NCI-H1048 (cell line): Measurements from ENCODE around the gene INO80B.
A peak's percentile ranks its signal among the peaks of the same experiment; 100 is the strongest.
"Not testable (repeated sequence)": the region's sequence is repeated elsewhere in the genome, so short reads cannot be mapped to it uniquely, and the experiment has no call there.

Source experiments
- DNase-seq: peaks from one replicate; lab custom pipeline; 2025; lab: John Stamatoyannopoulos, UW

The INO80B gene

DNA sequence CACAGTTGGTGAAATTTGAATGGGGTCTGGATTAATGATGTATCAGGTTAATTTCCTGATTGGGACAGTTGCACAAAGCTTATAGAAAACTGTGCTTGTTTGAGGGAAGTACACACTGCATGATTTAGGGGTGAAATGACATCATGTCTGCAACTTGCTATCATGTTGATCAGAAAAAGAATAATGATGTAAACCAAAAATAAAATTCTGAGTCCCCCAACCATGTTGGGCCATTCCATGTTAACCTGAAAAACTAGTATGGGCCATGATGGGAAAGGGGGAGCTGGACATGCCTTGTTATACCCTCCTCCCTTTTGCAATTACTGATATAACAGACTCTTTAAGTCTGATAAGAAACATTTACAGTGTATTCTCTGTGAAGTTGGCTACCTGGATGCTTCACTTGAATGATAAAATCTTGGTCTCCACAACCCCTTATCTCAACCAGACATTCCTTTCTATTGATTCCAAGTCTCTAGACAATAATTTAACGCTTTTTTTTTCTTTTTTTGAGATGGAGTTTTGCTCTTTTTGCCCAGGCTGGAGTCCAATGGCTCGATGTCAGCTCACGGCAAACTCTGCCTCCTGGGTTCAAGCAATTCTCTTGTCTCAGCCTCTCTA, 4.2 kb upstream of the INO80B start:
- DNase-seq: no peak

DNA sequence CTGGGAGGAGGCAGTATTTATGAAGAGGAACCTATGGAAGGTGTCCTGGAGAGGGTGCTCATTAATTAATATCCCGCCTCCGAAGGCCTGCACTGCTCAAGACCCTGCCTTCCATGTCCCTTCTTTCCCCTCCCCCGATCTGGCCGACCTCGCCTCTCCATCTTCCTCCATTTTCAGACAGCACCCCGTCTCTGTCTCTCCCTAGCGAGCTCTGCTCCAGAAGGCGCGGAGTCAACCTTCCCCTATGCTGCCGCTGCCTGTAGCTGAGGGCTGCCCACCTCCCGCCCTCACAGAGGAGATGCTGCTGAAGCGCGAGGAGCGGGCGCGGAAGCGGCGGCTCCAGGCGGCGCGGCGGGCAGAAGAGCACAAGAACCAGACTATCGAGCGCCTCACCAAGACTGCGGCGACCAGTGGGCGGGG, 2.3 kb downstream of the INO80B start:
- no peak for DNase-seq

DNA sequence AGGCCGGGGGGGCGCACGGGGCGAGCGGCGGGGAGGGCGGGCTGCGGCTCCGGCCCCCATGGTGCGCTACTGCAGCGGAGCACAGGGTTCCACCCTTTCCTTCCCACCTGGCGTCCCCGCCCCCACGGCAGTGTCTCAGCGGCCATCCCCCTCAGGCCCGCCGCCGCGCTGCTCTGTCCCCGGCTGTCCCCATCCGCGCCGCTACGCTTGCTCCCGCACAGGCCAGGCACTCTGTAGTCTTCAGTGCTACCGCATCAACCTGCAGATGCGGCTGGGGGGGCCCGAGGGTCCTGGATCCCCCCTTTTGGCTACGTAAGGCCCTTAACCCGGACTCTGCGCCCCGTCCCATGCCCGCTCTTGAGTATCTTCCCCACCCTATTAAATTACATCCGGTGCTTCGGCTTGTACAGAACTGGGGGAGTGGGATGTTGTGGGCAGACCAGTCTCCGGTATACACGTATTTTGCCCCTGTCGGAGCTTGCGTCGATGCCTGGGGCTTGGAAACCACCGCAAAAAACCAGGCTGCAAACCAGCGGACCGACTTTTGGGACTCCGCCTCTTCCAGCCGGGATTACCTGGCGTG, 2.8 kb downstream of the INO80B start:
- DNase-seq: peak; percentile 51

DNA sequence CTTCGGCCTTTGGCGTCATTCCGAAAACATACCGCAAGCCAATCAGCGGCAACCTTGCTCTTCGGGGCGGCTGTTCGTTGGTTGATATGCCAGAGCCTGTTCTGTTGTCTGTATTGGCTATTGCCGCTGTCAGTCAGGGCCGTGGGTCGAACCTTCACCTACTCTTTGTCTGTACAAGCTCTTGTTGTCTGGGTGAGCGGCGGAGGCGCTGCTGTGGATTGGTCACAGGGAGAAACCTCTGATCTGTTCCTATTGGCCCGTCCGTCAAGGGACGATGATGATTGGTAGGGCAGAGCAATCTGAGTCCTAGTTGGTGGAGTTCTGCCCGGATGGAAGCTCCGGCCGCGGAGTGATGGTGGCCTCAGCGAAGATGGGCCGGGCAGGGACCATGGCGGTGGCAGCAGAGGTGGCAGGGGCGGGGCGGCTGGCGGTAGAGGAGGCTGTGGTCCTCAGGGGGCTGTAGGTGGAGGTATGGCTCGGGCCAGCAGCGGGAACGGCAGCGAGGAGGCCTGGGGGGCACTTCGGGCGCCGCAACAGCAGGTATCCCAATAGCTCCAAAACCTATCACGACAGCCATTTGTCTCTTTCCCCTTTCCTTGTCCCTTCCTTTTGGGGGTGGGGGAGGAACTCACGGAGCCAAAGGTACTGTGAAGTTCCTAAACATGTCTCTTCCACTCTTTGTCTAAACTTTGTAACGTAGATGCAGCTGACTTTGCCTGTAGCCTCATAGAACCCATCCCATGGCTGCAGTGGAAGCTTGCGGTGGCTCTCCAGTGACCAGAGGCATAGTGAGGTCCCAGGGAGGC, 3.4 kb downstream of the INO80B start, which contains the start of gene WBP1:
WBP1 (plus strand) TSS at position 307 of the 806 bp plus-strand sequence; CDS start at position 472, 165 bp downstream.
- DNase-seq: peak; percentile 99

DNA sequence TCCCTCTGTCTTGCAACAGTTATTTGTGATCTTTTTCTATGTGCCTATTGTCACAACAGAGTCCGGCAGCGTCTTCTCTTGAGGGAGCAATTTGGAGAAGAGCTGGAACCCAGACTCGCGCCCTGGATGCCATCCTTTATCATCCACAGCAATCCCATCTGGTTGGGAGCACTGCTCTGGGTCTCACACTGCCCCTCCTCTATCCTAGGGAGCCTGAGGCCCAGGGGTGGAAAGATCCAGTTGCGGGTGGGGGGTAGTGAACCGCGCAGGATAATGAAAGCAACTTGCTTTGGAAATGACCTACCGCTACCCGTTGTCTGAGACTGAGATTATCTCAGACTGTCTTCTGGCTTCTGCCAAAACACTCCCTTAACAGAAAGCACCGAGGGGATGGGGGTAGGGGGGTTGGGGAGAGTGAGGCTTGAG, 4.1 kb downstream of the INO80B start:
- DNase-seq: no peak

DNA sequence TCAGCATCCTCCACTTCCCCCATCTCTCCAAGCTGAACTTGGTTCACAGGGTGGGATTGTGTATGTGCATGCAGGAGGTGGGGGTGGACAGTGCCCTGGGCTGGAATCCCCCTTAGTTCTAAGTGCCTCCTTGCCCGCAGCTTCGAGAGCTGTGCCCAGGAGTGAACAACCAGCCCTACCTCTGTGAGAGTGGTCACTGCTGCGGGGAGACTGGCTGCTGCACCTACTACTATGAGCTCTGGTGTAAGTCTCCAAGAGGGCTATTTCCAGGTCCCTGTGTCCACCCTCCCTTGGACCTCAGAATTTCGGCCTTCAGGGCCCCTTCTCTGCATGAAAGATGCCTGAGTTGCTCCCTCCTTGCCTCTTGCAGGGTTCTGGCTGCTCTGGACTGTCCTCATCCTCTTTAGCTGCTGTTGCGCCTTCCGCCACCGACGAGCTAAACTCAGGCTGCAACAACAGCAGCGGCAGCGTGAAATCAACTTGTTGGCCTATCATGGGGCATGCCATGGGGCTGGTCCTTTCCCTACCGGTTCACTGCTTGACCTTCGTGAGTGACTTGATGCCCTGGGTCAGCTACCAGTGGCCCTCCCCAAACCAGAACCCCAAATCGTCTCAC, 4.7 kb downstream of the INO80B start:
- DNase-seq: not testable (repeated sequence)

DNA sequence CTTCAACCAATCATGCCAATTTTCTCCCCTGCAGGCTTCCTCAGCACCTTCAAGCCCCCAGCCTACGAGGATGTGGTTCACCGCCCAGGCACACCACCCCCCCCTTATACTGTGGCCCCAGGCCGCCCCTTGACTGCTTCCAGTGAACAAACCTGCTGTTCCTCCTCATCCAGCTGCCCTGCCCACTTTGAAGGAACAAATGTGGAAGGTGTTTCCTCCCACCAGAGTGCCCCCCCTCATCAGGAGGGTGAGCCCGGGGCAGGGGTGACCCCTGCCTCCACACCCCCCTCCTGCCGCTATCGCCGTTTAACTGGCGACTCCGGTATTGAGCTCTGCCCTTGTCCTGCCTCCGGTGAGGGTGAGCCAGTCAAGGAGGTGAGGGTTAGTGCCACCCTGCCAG, 5.3 kb downstream of the INO80B start:
- DNase-seq: not testable (repeated sequence)

DNA sequence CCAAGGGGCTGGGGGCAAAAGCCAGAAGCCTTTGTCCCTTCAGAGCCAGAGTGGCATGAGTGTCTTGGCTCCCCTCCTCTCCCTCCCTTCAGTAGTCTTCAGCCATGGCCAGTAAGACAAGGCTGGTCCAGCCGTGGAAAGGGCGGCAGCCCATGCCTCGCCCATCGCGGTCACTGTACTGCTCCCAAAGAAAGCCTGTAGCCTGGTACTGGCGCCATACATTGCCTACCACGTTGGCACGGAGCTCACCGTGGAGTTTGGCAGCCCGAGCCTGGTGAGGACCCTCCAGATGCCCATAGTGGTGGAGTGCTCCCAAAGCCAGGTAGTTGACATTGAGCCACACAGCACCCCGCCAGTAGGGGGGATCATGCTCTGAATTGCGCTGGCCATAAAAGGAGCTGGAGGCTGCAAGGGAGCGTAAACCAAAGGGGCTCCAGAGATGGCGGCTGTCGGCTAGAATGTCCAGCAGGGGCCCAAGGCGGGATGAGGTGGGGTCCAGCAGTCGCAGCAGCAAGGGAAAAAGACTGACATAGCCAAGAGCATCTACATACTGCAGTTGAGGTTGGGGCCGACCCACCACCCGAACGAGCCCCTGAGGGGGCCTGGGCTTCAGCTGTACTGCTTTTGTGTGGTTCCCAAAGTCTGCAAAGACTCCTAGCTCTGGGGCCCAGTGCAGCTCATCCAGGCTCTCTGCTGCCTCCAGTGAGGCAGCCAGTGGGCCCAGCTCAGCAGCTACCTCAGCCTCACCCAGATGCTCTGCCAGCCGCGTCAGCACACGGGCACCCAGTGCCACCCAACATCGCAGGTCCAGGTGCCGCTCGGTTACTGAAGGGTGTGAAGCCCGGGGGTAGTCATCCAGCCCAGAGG, 6.5 kb downstream of the INO80B start:
- DNase-seq: no peak

DNA sequence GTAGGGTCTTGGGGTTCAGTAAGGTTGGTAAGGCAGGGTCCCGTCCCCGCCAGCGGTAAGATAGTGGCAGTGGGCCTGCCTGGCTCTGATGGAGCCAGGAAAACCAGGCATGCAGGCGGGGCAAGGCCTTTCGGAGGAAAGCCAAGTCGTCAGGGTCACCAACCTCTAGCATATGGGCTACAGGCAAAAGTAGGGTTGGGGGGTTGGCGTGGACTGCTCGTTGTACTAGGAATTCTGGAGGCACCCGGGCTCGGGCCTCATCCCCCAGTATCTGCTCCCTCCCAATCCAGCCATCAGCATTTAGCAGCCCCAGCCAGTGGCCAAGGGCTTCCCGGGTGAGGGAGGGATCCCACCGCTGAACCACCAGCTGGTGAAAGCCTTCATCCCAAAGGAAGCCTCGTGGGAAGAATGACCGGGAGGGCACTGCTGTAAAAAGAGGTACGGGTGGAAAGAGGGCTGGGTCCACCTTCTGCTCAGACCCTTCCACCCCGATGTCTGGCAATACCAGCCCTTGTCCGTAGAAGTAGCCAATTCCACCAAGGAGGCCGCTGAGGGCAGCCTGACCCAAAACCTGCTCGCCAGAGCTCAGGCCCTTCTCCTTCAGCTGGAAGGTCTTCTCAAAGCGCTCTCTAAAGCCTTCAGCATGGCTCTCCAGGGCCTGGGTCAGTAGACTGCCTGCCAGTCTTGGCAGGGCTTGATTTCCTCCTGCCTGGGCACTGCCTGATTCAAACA, 7.3 kb downstream of the INO80B start:
- DNase-seq: no peak

DNA sequence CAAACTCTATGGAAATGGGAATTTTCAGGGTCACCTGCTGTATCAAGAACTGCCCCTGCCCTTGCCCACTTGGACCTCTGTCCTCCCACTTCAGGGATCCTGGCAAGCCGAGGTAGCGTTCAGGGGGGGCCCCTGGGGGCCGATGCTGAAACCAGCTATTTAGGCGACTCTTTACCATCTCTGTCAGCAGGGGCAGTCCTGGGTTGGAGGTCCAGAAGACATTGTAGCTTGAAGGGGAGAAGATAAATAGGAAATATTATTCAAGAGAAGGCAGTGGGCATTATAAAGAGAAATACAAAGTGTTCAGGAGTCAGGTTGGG, 7.9 kb downstream of the INO80B start:
- no peak for DNase-seq

DNA sequence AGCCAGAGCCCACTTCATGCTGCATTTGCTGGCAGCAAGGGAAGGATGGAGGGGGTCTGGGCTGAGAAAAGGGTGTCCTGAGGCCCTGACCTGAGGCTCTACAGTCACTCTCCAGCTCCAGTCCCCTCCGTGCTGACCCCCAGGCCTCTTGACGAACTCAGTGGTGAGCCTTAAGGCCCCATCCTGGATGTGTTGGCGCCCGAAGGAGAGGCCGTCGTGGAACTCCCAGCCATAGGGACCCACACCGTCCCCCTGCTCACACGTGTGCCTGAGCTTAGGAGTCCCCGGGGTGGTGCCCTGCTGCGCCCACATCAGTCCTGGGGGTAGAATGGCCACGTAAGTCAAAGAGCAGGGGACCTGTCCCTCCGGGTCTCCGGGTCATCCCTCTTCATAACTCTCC, 9.5 kb downstream of the INO80B start:
- no peak for DNase-seq

DNA sequence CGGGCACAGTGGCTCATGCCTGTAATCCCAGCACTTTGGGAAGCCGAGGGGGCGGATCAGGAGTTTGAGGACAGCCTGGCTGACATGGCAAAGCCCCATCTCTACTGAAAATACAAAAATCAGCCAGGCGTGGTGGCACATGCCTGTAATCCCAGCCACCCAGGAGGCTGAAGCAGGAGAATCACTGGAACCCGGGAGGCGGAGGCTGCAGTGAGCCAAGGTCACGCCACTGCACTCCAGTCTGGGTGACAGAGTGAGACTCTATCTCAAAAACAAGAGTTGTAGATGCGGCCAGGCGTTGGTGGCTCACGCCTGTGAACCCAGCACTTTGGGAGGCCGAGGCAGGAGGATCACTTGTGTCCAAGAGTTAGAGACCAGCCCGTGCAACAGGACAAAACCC, 15.9 kb downstream of the INO80B start:
- DNase-seq: not testable (repeated sequence)

DNA sequence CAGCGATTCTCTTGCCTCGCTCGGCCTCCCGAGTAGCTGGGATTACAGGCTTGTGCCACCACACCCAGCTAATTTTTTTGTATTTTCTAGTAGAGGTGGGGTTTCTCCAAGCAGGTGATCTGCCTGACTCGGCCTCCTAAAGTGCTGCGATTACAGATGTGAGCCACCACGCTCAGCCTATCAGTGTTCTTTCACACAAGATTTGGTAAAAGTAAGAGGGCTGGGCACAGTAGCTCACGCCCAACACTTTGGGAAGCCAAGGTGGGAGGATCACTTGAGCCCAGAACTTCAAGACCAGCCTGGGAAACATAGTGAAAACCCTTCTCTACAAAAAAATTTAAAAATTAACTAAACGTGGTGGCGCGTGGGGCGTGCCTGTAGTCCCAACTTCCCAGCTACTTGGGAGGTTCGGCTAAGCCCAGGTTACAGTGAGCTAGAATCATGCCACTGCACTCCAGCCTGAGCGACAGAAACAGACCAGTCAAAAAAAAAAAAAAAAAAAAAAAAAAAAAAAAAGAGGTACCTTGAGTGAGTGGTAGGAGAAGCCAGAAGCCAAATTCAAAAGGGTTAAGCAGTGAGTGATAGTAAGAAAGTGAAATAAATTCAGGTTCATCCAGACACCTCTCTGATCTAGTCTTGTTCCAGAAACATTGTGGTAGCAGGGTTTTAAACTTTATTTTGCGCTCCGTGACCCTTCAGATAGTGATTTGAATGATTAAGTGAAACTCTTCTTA, 16.6 kb downstream of the INO80B start:
- no peak for DNase-seq

DNA sequence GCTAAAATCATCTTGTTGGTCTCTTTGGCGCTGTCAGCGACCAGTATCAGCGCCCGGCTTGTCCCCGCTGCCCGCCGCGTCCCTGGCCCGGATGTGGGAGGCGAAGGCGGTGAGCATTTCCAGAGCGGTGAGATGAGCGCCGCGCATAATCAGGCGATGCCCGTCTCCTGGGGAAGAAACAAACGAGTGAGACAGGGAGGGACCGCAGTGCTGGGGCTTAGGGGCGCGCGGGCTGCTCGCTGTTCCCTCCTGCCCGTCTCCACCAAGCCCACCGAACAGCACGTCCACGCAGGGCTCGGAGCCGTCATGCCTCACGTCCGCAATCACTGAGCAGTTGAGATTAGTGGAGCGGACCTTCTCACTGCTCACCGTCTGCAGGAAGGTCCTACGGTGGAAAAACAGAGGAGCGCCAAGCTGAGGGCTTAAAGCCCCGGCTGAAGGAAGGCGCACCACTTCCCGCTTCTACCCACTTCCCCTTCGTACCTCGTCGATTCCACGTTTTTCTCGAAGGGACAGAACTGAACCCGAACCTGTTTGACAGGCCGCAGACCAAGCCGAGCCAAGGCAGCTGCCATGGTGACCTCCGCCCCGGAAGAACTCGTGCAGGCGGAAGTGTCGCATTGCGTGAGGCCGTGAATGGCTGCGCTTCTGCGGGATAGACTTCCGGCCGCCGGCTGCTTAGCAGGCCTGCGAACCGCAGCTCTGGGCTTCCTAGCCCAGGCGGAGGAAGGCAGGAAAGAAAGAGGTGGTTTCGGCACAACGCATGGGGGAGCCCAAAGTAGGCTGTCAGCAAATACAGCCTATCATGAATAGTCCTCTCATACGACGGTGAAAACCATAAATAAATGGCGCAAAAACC, 17.4 kb downstream of the INO80B start, which contains the start of gene MRPL53:
MRPL53 (minus strand) TSS at position 595 of the 859 bp plus-strand sequence; CDS start at position 575, 20 bp downstream.
- peak; percentile 84 for DNase-seq

DNA sequence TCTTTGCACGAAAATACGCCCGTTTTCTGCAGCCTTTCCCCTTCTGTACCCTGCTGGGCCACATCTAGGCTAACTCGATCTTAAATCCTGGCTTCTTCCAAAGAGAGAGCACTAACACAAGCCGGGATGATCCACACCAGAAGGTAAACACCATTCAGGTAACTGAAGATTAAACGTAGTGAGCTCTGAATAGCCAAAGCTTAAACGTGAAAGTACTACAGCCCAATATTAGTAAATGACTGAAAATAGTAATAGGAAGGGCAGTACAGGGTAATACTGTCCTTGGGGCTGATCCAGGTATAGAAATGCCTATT, 18.0 kb downstream of the INO80B start:
- DNase-seq: no peak

DNA sequence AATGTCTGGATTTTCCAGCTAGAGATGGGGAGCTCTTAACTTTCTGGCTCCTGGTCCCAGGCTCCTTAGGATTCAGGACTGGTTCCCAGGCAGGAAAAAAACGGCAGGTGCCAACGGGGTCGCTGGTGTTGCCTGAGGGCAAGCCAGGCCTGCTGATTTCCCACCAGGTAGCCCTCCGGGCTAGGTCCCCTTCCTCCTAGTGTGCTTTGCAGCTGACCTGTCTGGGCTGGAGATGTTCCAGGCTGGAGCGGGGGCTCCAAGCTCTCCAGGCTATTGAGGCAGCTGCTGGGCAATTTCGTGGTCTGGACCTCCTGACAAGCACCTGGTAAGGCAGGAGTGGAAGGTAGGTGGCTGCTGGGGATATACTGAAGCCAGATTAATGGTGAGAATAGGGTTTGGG, 19.6 kb downstream of the INO80B start:
- no peak for DNase-seq

DNA sequence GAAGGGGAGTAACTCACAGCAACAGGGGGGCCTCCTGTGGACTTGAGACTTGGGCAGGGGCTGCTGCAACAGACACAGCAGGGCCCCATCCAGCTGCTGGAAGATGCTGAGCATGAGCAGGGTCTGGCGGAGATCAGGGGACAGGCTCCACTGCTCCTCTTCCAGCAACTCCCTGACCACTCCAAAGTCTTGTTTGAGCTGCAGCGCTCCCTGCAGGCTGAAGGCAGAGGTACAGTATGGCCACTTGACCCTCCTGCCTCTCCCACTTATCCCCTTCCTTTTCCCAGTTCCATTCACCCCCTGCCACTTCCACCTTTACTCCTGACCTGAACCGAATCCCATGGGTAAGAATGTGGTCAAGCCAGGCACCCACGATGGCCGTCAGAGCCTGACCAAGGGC, 20.0 kb downstream of the INO80B start:
- DNase-seq: no peak

DNA sequence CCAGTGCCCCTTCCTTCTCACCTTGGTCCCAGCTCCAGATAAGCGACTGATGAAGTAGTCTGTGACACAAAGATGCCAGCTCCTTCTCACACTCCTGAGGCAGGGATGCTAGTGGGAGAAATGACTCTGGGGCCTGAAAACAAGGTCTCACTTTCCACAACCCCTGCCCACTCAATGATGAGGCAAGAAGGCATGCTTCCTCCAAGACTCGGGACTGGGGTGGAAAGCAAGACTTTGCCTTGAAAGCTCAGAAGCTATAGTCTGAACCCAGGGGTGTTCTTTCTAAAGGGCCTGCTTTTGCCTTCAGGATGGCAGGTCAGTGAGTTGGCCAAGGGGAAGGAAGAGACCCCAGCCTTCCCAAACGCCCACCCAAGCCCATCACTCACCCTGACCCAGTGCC, 26.5 kb downstream of the INO80B start:
- no peak for DNase-seq

DNA sequence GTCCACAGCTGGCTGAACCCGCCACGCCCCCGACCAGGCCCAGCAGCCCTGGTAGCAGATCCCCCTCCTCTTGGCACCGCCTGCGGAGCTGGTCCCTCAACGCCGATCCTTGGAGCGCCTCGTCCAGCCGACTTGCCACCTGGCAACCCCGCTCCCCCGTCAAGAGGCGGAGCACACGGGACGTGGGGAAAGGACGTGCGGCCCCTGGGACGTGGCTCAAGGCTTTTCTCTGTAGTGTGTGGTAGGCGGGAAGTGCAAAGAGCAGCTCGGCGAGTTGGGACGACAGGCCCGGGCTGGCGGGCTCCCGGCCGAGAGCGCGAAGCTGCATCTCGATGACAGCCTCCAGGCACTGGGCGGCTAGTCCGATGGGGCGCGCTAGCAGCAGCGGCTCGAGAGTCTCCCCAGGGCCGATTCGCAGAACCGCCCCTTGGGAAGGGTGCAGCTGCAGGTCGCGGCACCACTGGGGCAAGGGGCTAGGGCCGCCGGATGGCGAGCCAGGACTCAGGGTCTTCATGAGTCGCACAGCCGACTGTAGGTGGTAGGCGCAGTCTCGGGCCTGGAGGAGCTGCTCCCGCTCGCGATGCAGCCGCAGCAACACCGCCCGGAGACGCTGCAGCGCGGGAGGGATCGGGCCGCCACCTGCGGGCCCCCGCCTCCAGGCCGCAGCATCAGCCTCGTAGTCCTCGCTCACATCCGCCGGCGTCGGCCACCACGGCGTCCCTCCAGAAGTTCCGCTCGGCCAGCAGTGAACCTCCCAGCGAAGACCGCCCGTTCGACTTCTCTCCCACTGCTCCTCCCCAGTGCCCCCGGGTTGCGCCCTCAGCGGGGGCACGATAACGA, 27.3 kb downstream of the INO80B start:
- DNase-seq: no peak
